Measurements from ENCODE around the gene STARD7. TPM values are rescaled to one million over a fixed set of nuclear protein-coding genes. Genes with fewer than 3 reads are reported as not detected.
A peak's percentile ranks its signal among the peaks of the same experiment; 100 is the strongest.

Gene STARD7
- total and polyA plus RNA-seq, 2 experiments from 2014 or later: 72.2 to 222 TPM

GRCh38 chr2:96205888-96206287 is 2.7 kb downstream of the STARD7 start:
- H3K79me2 ChIP-seq (replicated peaks; ENCODE audit: insufficient read depth): peaks cover 85% of the 10 kb centered on the region
- DNase-seq (ENCODE audit: low spot score) (no peak), ATAC-seq (no peak)
- no peak overlapping the region for H3K27ac ChIP-seq (ENCODE audit: low read depth)
- Mint-ChIP-seq H3K4me3 (peak overlapping the region; percentile 65), H3K27me3 (ENCODE audit: insufficient read depth, low read depth, poor library complexity) (peaks cover 5% of the 10 kb centered on the region), H3K4me1 (peaks cover 60% of the 10 kb centered on the region), H3K36me3 (ENCODE audit: low read depth) (peaks cover 16% of the 10 kb centered on the region), H3K9me3 (no peaks in the 10 kb centered on the region), H3K27ac (no peak overlapping the region)
- peak overlapping the region; percentile 30 for H3K4me3 ChIP-seq
- no peaks in the 10 kb centered on the region for H3K36me3 ChIP-seq (ENCODE audit: insufficient read depth)
- H3K4me2 ChIP-seq: peak overlapping the region; percentile 72
- 0 out of 2 replicates have a peak, but pooled peaks cover 3% of the 10 kb centered on the region for H3F3A ChIP-seq (replicated peaks; ENCODE audit: low read depth)
- TF ChIP-seq CREB1 (CRISPR knock-in tag; IDR thresholded peaks at IDR 0.05; ENCODE audit: low read depth): no peak
- no peak for TF ChIP-seq POLR2AphosphoS5 (IDR thresholded peaks at IDR 0.05; ENCODE audit: low read depth)
- TF ChIP-seq ETS1 (IDR thresholded peaks at IDR 0.05): no peak
- no peak for TF ChIP-seq ZNF114 (CRISPR knock-in tag; IDR thresholded peaks at IDR 0.05)
- no peak for TF ChIP-seq STAT1 (IDR thresholded peaks at IDR 0.05; ENCODE audit: unreplicated experiment)
- no peak for TF ChIP-seq ZNF462 (CRISPR knock-in tag; IDR thresholded peaks at IDR 0.05)
- TF ChIP-seq EZH2phosphoT487 (IDR thresholded peaks at IDR 0.05; ENCODE audit: unreplicated experiment): no peak
- no peak for TF ChIP-seq NANOG (IDR thresholded peaks at IDR 0.05; ENCODE audit: borderline replicate concordance)
- no peak for TF ChIP-seq EZH2 (IDR thresholded peaks at IDR 0.05; ENCODE audit: low read depth, unreplicated experiment)
- no peak for TF ChIP-seq ZNF331 (CRISPR knock-in tag; IDR thresholded peaks at IDR 0.05; ENCODE audit: low read depth)
- TF ChIP-seq REST (IDR thresholded peaks at IDR 0.05; ENCODE audit: unreplicated experiment): no peak
- no peak for TF ChIP-seq JUNB (IDR thresholded peaks at IDR 0.05; ENCODE audit: unreplicated experiment)
- TF ChIP-seq CTCF (conservative IDR thresholded peaks at IDR 0.05; ENCODE audit: low read depth in 2 of 2): no peak
- no peak overlapping the region for H2AFZ ChIP-seq
- peaks cover 44% of the 10 kb centered on the region for H3K4me1 ChIP-seq (ENCODE audit: insufficient read depth)
- H3K27me3 ChIP-seq (ENCODE audit: insufficient read depth): no peaks in the 10 kb centered on the region
- no peaks in the 10 kb centered on the region for H3K9me2 ChIP-seq (ENCODE audit: insufficient read depth)
- H4K20me1 ChIP-seq (replicated peaks; ENCODE audit: insufficient read depth): peaks cover 60% of the 10 kb centered on the region
